Glomerular endothelial cell (primary cell): ENCODE measurements around the gene ARHGAP12. TPM values are rescaled to one million over a fixed set of nuclear protein-coding genes. Genes with fewer than 3 reads are reported as not detected.

Experiments
- DNase-seq: peaks from one replicate; pipeline ENCODE4 v3.0.0-alpha.2; 2011; ENCODE audit warnings: low read depth, low spot score; ENCODE audit errors: extremely low read depth
- total RNA-seq: library from RNA; depleted of rRNA; stranded (reverse); fragments of >200 nt; gene quantifications from 2 replicates; pipeline ENCODE4 v1.2.3, GENCODE V29; 2015

ARHGAP12 gene
- total RNA-seq, 1 donor from 2014 or later: 24.7 TPM

DNA sequence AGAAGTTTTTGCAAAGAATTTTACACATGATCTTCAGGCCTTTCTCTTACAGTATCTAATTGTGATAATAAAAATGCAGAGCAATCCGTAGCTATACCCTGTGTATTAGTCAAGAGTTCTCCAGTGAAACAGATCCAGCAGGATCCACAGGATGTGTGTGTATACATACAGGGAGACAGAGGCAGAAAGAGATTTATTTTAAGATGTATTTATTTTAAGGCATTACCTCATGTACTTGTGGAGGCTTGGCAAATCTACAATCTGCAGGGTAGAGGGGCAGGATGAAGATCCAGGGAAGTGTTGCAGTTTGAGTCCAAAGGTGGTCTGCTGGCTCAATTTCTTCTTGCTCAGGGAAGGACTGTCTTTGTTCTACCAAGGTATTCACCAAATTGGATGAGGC lies 41.7 kb downstream of the ARHGAP12 start:
- no peak for DNase-seq

DNA sequence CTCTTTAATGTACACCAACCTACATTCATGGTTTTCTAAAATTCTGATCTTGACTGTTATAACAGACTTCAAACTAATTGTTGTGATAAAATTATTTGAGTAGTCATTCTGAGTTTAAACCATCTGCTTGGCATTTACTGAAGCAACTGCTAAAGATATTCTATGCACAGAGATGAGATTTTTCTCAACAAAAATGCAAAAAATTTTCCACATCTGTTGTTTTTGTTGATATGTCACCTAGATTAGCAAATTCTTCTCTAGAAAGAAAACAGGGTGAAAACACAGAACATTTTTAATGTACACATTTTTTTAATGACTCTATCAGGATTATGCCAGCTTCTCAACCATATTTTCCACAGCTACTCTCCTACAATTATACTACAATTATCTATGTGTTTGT lies 42.7 kb downstream of the ARHGAP12 start:
- DNase-seq: no peak

GRCh38 chr10:31884386-31884785 lies 44.2 kb downstream of the ARHGAP12 start:
- DNase-seq: no peak

GRCh38 chr10:31883397-31883796 lies 45.2 kb downstream of the ARHGAP12 start:
- DNase-seq: no peak

DNA sequence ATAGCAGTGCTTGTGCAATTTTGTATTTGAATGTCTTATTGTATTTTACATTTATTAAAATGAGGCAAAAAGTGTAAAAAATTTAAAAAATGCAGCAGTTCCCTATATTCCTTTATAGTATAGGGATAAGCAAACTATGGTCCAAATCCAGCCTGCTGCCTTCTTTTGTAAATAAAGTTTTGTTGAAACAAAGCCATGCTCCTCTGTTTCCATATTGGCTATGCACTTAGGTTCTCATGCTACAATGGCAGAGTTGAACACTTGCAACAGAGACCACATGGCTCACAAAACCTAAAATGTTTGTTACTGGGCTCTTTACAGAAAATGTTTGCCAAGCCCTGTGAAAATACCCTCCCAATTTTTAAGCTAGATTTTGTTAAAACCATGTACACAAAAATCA lies 50.1 kb downstream of the ARHGAP12 start:
- no peak for DNase-seq

DNA sequence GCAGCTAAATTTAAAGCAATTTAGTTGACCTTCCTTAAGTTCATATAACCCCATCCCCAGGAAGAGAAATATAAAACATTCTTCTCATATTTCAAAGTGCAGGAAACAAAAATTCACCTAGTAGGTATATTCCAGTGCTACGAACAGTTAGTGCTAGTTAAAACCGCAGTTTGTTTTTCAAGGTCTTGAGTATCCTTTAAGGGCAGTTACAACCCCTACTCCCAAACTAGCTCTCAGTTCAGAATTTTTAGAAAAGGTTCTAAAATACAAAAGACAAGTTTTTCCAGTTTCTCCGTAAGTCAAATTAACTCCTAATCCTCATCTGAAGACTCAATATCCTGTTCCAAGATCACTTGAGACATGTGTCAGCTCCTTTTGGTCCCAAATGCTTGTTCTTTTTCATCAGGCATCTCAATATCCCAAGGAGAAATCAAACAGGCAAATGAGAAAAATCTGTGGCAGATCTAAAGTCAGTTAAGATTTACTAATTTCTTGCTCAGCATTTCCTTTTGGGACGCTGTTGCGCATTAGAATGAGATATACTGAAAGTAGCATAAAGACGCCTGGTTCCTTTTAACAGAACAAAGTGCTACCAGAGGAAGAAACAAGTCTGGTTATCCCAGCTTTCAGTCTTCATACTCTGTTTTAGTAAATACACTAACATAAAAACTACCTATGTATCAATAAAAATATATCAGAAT lies 51.8 kb downstream of the ARHGAP12 start:
- no peak for DNase-seq

DNA sequence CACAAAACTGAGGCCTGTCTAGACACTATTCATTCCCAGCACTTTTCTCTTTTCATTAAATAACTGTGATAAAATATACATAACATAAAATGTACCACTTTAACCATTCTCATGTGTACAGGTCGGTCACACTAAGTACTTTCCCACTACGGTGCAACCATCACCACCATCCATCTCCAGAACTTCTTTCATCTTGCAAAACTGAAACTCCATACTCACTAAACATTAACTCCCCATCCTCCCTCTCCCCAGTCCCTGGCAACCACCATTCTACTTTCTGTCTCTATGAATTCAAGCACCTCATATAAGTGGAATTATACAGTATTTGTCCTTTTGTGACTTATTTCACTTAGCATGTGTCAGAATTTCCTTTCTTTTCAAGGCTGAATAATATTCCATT lies 53.0 kb downstream of the ARHGAP12 start:
- no peak for DNase-seq

GRCh38 chr10:31873724-31874123 lies 54.9 kb downstream of the ARHGAP12 start:
- no peak for DNase-seq

DNA sequence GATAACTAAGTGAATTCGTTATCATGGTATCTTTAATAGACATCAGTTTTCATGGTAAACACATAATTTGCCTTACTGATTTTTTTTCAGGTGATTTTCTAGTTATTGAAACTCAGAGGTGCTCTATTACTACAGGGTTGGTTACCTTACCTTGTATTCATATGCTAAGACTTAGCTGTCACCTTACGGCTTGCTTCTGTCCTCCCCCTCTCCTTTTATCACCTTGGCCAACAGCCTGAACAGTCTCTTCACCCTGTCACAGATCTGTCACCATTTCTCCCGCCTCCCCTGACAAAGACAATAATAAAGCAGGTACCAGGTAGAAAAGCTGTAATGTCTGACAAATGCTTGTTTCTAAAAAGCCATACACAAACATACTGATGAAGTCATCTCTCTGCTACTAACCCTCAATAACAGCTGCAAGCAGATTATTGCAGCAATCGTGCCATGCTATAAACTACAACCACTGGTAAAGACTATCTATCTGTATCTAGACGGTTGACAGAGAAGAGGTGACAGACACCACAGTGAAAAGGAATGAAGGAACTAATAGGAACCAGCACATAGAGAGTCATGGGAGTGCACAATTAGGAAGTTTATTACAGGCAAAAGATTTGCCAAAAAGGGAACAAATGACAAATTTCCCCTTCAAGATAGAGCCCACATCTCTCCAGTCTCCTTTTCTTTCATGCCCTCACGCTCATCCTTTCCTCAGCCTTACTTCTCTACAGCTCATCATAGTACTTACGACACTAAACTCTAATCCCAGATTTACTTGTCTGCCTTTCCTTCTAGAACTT lies 57.2 kb downstream of the ARHGAP12 start:
- DNase-seq: no peak

- DNase-seq: no peak
Measured at GRCh38 chr10:31867646-31868045, 61.0 kb downstream of the ARHGAP12 start.

- DNase-seq: no peak
Measured at GRCh38 chr10:31866118-31866670, 62.4 kb downstream of the ARHGAP12 start.

GRCh38 chr10:31864834-31865518 lies 63.7 kb downstream of the ARHGAP12 start:
- peak; percentile 36 for DNase-seq

GRCh38 chr10:31855033-31855432 lies 73.6 kb downstream of the ARHGAP12 start:
- DNase-seq: no peak

DNA sequence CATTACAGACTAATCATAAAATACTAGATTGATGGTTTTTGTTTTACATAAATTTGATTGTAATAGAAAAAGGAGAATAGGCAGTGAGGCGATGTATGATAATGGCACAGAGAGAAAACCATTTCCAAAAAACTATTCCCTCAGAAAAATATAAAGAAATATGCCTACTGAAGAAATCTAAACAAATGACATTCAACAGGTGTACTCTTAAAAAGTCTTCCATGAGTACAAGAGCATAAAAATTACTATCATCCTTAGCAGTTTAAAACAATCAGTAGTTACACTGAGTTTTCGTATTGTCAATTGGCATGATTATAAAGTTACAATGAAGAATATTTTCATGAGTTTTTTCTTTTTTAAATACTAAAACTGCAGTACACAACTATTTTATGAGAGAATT lies 75.0 kb downstream of the ARHGAP12 start:
- DNase-seq: no peak

- DNase-seq: no peak
Measured at GRCh38 chr10:31851216-31851615, 77.4 kb downstream of the ARHGAP12 start.

GRCh38 chr10:31847515-31847914 lies 81.1 kb downstream of the ARHGAP12 start:
- DNase-seq: no peak

GRCh38 chr10:31838709-31839108 lies 89.9 kb downstream of the ARHGAP12 start:
- DNase-seq: no peak

- no peak for DNase-seq
Measured at GRCh38 chr10:31838065-31838464, 90.6 kb downstream of the ARHGAP12 start.

DNA sequence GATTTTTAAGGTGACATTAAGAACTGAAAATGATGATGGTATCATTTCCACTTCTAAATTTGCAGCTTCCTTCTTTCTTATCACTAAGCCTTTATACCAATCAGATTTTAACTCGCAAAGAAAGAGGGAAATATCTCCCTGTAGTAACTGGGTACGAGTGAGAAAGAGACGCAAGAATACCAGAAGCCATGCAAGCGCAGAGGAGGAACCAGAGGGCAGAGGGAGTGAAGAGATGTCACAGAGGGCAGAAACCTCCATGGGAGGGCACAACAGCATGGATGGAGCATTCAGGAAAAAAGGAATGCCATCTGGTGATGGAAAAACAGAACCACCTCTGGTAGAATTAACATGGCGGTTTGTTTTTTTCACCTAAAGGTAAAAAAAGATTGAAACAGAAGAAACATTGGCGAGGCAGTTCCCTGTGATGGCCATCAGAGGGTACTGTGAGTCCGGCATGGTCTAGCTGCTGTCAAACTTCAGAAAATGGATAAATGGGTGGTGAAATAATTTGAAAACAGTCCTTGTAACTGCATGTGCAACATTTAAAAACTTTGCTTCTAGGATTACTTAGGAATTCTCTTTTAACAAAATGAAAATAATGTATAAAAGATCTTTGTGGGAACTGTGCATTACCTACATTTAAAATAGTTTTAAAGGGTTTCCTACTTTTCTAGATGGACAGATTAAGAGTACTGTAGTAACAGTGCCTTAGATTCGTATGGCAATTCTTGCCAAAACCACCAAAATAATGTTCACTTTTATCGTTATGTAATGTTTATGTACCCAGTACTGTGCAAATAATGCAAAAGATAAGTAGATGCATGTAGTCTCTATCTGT lies 91.8 kb downstream of the ARHGAP12 start:
- peak; percentile 9 for DNase-seq

DNA sequence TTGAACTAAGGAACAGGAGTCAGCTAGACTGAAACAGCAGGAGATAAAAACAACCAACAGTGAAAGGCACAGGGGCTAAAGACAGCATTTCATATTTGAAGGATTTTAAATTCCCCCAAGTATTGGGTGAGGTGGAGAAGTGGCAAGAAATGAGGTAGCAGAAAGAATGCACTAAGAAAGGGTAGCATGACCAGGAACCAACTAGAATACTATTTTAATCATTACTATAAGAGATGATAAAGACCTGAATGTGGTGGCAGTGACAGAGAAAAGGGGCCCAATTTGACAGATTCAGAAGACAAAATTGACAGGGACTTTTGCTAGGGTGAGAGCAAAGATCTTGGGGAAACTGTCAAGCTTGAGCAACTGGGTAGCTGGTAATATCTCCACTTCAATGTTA lies 94.9 kb downstream of the ARHGAP12 start:
- no peak for DNase-seq
